Keratinocyte (primary cell): ENCODE data around the gene CPA3. TPM values are rescaled to one million over a fixed set of nuclear protein-coding genes. Genes with fewer than 3 reads are reported as not detected.

Source experiments
- DNase-seq: peaks from one replicate; pipeline ENCODE4 v3.0.0-alpha.2; 2011; ENCODE audit warnings: low read depth, missing footprints, low spot score
- FAIRE-seq: peaks from 2 replicates; lab custom pipeline; 2011; peaks lifted over from hg19 to GRCh38; lab: Jason Lieb, UNC
- H2AFZ ChIP-seq: 2 replicates; pipeline ENCODE4 v1.6.0; 2012; ENCODE audit warnings: low read length, control low read depth, inconsistent platforms; ENCODE audit not compliant: control insufficient read depth
- H3K27ac ChIP-seq: 2 replicates; pipeline ENCODE4 v1.5.1; 2011; ENCODE audit warnings: low read length; ENCODE audit not compliant: control insufficient read depth, insufficient read depth
- H3K27me3 ChIP-seq: 3 replicates; pipeline ENCODE4 v1.6.0; 2011; ENCODE audit warnings: low read length; ENCODE audit not compliant: control insufficient read depth, insufficient read depth; ENCODE audit errors: extremely low read depth
- H3K36me3 ChIP-seq, 2 experiments: 2 replicates in 1 of 2; 3 replicates in 1 of 2; pipeline ENCODE4 v1.5.1; 2011; ENCODE audit warnings: low read length in 2 of 2, mild to moderate bottlenecking in 1 of 2; ENCODE audit not compliant: control insufficient read depth in 2 of 2, insufficient read depth in 2 of 2; ENCODE audit errors: extremely low read depth in 1 of 2
- H3K4me1 ChIP-seq: 3 replicates; pipeline ENCODE4 v1.5.1; 2011; ENCODE audit warnings: low read length; ENCODE audit not compliant: control insufficient read depth, insufficient read depth; ENCODE audit errors: extremely low read depth
- H3K4me2 ChIP-seq: 3 replicates; pipeline ENCODE4 v1.6.0; 2011; ENCODE audit warnings: low read depth, low read length; ENCODE audit not compliant: control insufficient read depth, insufficient read depth; ENCODE audit errors: extremely low read depth
- H3K4me3 ChIP-seq, 3 experiments: fragments of 200-600 bp in 1 of 3; sonication (generic) in 1 of 3; 2 replicates in 2 of 3; 3 replicates in 1 of 3; pipeline ENCODE4 v1.5.1; 2011 to 2016; ENCODE audit warnings: low read length in 3 of 3, mild to moderate bottlenecking in 3 of 3, control low read depth in 2 of 3, inconsistent platforms in 1 of 3, low read depth in 1 of 3, mixed read lengths in 1 of 3, mixed run types in 1 of 3, moderate library complexity in 1 of 3; ENCODE audit not compliant: control insufficient read depth in 2 of 3, insufficient read depth in 2 of 3; ENCODE audit errors: extremely low read depth in 1 of 3
- H3K79me2 ChIP-seq: 2 replicates; pipeline ENCODE4 v1.6.0; 2012; ENCODE audit warnings: low read length; ENCODE audit not compliant: control insufficient read depth, insufficient read depth
- H3K9ac ChIP-seq: 3 replicates; pipeline ENCODE4 v1.6.0; 2011; ENCODE audit warnings: low read length; ENCODE audit not compliant: control insufficient read depth, insufficient read depth; ENCODE audit errors: extremely low read depth
- H3K9me1 ChIP-seq: 3 replicates; pipeline ENCODE4 v1.6.0; 2011; ENCODE audit warnings: low read length; ENCODE audit not compliant: control insufficient read depth, insufficient read depth; ENCODE audit errors: extremely low read depth
- H3K9me3 ChIP-seq: 2 replicates; pipeline ENCODE4 v1.5.1; 2012; ENCODE audit warnings: low read depth, low read length; ENCODE audit not compliant: control insufficient read depth
- H4K20me1 ChIP-seq: 3 replicates; pipeline ENCODE4 v1.6.0; 2011; ENCODE audit warnings: low read length; ENCODE audit not compliant: control insufficient read depth, insufficient read depth; ENCODE audit errors: extremely low read depth
- EZH2 ChIP-seq: IDR thresholded peaks from one replicate; pipeline ENCODE4 v1.6.1; 2012; ENCODE audit warnings: inconsistent platforms, mild to moderate bottlenecking, low read length, moderate library complexity
- dilution Hi-C: fragments of 300-500 bp; cut with MboI; formaldehyde crosslinking; loops from one replicate; pipeline ENCODE4 v1.7.0; 2020; ENCODE audit warnings: low sequenced_read_pairs; ENCODE audit not compliant: extremely low pct_ligation_motif_present
- polyA plus RNA-seq, 5 experiments: library from polyadenylated mRNA; depleted of rRNA in 3 of 5; stranded (reverse) in 3 of 5; stranded (forward) in 1 of 5; unstranded in 1 of 5; fragments of >200 nt; gene quantifications; 1 replicate in 1 of 5; 2 replicates in 3 of 5; 3 replicates in 1 of 5; pipeline versions ENCODE4 v1.2.1 to v1.2.3, GENCODE V29; 2011 to 2012; ENCODE audit warnings: missing spikeins in 2 of 5, low read depth in 1 of 5, low replicate concordance in 1 of 5
- TF ChIP-seq, protein P1 (sequence below), 3 experiments: IDR thresholded peaks in 1 of 3; conservative IDR thresholded peaks in 1 of 3; optimal IDR thresholded peaks in 1 of 3; 2 replicates in 2 of 3; 3 replicates in 1 of 3; pipeline versions ENCODE3 to v1.5.1; 2011; ENCODE audit warnings: low read length in 3 of 3, mild to moderate bottlenecking in 3 of 3, moderate library complexity in 2 of 3, control low read depth in 1 of 3, inconsistent platforms in 1 of 3; ENCODE audit not compliant: insufficient read depth in 2 of 3; ENCODE audit errors: extremely low read depth in 1 of 3

Gene CPA3
- polyA plus RNA-seq, 1 donor (not counting 4 experiments of a cell fraction or from before 2014, with no cell fraction given): not detected

DNA sequence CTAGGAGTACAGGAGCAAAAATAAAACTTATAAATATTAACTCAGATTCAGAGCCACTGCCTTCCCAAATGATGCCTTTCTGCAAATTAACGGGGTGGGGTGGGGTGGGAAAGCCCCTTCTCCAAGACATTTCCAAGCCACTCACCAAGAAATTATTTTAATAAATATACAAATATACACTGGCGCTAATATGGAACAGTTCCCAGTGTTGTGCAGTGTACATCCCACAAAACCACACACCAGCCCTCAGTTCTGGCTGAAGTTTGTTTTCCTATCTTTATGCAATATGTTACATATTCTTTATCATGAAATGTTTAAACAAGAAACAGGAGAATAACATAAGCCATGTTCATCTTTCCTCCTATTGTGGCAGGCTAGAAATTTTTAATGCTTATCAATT, 73.2 kb downstream of the CPA3 start:
- Histone ChIP-seq H3K4me3 (no peak overlapping the region), H3K4me2 (no peak overlapping the region), H3K27ac (no peak overlapping the region), H3K4me1 (no peaks in the 10 kb centered on the region), H3K79me2 (no peaks in the 10 kb centered on the region), H3K36me3 (no peaks in the 10 kb centered on the region), H3K9ac (no peak overlapping the region), H3K9me1 (no peaks in the 10 kb centered on the region), H3K9me3 (no peaks in the 10 kb centered on the region), H4K20me1 (no peaks in the 10 kb centered on the region), H3K27me3 (no peaks in the 10 kb centered on the region), H2AFZ (no peak overlapping the region)
- TF ChIP-seq EZH2: no peak
- dilution Hi-C loops: no loop called here
- no peak for FAIRE-seq
- DNase-seq: no peak

DNA sequence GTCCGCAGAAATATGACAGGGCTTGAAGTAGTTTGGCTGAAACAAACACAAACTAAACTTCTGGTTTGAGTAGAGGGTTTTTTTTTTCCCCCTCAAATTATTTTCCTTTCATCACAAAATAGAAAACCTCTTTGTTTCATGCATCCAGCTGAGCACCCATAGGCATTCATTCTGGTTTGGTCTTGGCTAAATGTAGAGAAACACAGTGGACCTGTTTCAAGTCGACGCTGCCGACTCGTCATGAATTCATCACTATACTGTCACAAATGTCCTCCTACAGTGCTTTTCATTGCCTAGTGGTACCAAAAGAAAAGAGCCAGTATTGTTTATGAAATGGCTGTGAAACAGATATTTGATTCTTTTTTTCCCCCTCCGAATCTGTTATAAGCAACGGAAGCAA, 73.8 kb downstream of the CPA3 start:
- dilution Hi-C loops: no loop called here
- Histone ChIP-seq H3K79me2 (no peaks in the 10 kb centered on the region), H3K9ac (no peak overlapping the region), H3K4me2 (no peak overlapping the region), H3K4me1 (no peaks in the 10 kb centered on the region), H3K27ac (no peak overlapping the region), H2AFZ (no peak overlapping the region), H3K4me3 (no peak overlapping the region), H3K9me1 (no peaks in the 10 kb centered on the region), H3K27me3 (no peaks in the 10 kb centered on the region), H3K9me3 (no peaks in the 10 kb centered on the region), H3K36me3 (no peaks in the 10 kb centered on the region), H4K20me1 (no peaks in the 10 kb centered on the region)
- no peak for DNase-seq
- TF ChIP-seq, protein P1, sequence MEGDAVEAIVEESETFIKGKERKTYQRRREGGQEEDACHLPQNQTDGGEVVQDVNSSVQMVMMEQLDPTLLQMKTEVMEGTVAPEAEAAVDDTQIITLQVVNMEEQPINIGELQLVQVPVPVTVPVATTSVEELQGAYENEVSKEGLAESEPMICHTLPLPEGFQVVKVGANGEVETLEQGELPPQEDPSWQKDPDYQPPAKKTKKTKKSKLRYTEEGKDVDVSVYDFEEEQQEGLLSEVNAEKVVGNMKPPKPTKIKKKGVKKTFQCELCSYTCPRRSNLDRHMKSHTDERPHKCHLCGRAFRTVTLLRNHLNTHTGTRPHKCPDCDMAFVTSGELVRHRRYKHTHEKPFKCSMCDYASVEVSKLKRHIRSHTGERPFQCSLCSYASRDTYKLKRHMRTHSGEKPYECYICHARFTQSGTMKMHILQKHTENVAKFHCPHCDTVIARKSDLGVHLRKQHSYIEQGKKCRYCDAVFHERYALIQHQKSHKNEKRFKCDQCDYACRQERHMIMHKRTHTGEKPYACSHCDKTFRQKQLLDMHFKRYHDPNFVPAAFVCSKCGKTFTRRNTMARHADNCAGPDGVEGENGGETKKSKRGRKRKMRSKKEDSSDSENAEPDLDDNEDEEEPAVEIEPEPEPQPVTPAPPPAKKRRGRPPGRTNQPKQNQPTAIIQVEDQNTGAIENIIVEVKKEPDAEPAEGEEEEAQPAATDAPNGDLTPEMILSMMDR (optimal IDR thresholded peaks at IDR 0.05 in 1 of 3, IDR thresholded peaks at IDR 0.05 in 1 of 3, conservative IDR thresholded peaks at IDR 0.05 in 1 of 3; ENCODE audit: extremely low read depth in 1 of 3, insufficient read depth in 2 of 3, low read length in 3 of 3): no peak
- TF ChIP-seq EZH2: no peak
- no peak for FAIRE-seq

DNA sequence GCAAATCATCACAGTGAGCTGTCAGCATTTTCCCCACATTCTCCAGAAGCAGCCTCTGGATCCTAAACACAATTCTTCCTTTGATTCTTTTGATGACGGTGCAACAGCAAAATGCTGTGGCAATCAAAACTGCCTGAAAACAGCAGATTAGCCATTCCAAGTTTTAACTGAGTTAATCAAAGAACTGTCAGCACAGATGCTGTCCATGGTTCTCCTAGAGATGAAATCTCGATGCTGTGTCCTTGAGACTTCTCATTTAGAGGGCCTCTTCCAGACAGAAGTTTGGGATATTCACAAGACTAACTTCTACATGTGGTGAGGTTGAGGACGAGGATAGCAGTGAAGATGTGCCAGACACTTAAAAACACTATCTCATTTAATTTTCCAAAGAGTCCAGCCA, 75.9 kb downstream of the CPA3 start:
- Histone ChIP-seq H3K9me1 (no peaks in the 10 kb centered on the region), H3K4me2 (no peak overlapping the region), H3K27ac (no peak overlapping the region), H3K27me3 (no peaks in the 10 kb centered on the region), H3K9me3 (no peaks in the 10 kb centered on the region), H2AFZ (no peak overlapping the region), H4K20me1 (no peaks in the 10 kb centered on the region), H3K79me2 (no peaks in the 10 kb centered on the region), H3K9ac (no peak overlapping the region), H3K36me3 (no peaks in the 10 kb centered on the region), H3K4me1 (no peaks in the 10 kb centered on the region), H3K4me3 (no peak overlapping the region)
- FAIRE-seq: no peak
- DNase-seq: no peak
- TF ChIP-seq EZH2: no peak
- TF ChIP-seq, protein P1 (optimal IDR thresholded peaks at IDR 0.05 in 1 of 3, IDR thresholded peaks at IDR 0.05 in 1 of 3, conservative IDR thresholded peaks at IDR 0.05 in 1 of 3; ENCODE audit: extremely low read depth in 1 of 3, insufficient read depth in 2 of 3, low read length in 3 of 3): no peak
- dilution Hi-C loops: no loop called here
